Hematopoietic multipotent progenitor cell treated with erythropoietin and hydrocortisone succinate and interleukin-3 and kit ligand, for 17 days (in vitro differentiated cells): ENCODE data around the gene RPS2.
"Not testable (repeated sequence)": the region's sequence is repeated elsewhere in the genome, so short reads cannot be mapped to it uniquely, and the experiment has no call there.

Source experiments
- DNase-seq: peaks from one replicate; pipeline ENCODE4 v3.0.0-alpha.2; 2015; ENCODE audit warnings: low spot score

The RPS2 gene

GRCh38 chr16:1962161-1963153 lies 2.2 kb downstream of the RPS2 start:
- DNase-seq = not testable (repeated sequence)

- DNase-seq = no peak
These were observed 3.0 kb downstream of the RPS2 start for GRCh38 chr16:1961651-1962067.

- no peak for DNase-seq
These were observed 3.7 kb downstream of the RPS2 start for GRCh38 chr16:1960665-1961630.

GRCh38 chr16:1959269-1960039 lies 5.2 kb downstream of the RPS2 start, which contains the start of gene NDUFB10:
NDUFB10 (plus strand) TSS chr16:1959538; CDS start chr16:1959625, 87 bp downstream.
- peak; percentile 91 for DNase-seq

- no peak for DNase-seq
These were observed 5.8 kb downstream of the RPS2 start for GRCh38 chr16:1958715-1959268.

GRCh38 chr16:1958143-1958491 lies 6.5 kb downstream of the RPS2 start:
- not testable (repeated sequence) for DNase-seq

DNA sequence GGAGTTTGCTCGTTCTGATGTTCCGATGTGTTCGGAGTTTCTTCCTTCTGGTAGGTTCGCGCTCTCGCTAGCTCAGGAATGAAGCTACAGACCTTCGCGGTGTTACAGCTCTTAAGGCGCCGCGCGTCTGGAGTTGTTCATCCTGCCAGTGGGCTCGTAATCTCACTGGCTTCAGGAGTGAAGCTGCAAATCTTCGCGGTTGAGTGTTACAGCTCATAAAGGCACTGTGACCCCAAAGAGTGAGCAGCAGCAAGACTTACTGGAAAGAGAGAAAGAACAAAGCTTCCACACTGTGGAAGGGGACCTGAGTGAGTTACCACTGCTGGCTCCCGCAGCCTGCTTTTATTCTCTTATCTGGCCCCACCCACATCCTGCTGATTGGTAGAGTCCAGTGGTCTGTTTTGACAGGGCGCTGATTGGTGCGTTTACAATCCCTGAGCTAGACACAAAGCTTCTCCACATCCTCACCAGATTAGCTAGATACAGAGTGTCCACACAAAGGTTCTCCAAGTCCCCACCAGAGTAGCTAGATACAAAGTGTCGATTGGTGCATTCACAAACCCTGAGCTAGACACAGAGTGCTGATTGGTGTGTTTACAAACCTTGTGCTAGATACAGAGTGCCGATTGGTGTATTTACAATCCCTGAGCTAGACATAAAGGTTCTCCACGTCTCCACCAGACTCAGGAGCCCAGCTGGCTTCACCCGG lies 7.0 kb downstream of the RPS2 start:
- not testable (repeated sequence) for DNase-seq

DNA sequence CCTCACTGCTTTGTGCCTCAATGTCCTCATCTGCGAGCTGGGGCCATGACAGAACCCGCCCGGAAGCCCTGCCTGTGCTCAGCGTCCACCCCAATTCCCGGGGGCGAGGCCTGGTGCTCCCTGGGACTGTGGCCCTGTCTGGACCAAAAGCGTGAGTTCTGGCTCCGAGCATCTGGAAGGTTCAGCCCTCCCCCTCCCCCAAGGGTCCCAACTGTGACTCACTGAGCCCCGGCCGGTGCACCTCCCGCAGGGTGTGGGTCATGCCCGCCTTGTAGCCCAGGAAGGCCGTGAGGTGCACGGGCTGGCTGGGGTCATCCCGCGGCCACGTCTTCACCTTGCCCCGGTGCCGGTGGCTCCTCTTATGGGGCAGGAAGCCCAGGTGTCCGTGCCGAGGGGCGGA lies 10.9 kb downstream of the RPS2 start:
- DNase-seq = no peak

GRCh38 chr16:1950559-1950958 lies 14.1 kb downstream of the RPS2 start:
- DNase-seq = no peak

DNA sequence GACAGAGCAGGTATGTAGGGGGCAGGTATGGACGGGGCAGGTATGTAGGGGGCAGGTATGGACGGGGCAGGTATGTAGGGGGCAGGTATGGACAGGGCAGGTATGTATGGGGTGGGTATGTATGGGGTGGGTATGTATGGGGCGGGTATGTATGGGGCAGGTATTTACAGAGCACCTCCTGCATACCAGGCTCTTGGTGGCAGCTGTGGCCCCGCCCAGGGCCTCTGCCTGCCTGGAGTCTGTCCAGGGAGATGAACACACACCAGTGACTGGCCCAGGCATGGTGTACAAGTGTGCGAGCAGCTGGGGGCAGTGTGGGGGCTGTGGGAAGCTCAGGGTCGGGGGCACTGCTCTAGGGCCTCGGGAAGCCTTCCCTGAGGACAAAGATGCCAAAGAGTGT lies 14.6 kb downstream of the RPS2 start:
- no peak for DNase-seq

DNA sequence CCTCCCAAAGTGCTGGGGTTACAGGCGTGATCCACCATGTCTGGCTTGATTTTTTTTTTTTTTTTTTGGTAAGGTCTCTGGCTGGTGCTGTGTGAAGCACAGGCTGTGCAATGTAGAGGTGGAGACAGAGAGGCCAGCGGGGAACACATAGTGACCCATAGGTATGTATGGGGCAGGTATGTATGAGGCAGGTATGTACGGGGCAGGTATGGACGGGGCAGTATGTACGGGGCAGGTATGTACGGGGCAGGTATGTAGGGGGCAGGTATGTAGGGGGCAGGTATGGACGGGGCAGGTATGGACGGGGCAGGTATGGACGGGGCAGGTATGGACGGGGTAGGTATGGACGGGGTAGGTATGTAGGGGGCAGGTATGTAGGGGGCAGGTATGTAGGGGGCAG lies 15.1 kb downstream of the RPS2 start:
- no peak for DNase-seq

- no peak for DNase-seq
These were observed 17.3 kb downstream of the RPS2 start for GRCh38 chr16:1947369-1947670.

DNA sequence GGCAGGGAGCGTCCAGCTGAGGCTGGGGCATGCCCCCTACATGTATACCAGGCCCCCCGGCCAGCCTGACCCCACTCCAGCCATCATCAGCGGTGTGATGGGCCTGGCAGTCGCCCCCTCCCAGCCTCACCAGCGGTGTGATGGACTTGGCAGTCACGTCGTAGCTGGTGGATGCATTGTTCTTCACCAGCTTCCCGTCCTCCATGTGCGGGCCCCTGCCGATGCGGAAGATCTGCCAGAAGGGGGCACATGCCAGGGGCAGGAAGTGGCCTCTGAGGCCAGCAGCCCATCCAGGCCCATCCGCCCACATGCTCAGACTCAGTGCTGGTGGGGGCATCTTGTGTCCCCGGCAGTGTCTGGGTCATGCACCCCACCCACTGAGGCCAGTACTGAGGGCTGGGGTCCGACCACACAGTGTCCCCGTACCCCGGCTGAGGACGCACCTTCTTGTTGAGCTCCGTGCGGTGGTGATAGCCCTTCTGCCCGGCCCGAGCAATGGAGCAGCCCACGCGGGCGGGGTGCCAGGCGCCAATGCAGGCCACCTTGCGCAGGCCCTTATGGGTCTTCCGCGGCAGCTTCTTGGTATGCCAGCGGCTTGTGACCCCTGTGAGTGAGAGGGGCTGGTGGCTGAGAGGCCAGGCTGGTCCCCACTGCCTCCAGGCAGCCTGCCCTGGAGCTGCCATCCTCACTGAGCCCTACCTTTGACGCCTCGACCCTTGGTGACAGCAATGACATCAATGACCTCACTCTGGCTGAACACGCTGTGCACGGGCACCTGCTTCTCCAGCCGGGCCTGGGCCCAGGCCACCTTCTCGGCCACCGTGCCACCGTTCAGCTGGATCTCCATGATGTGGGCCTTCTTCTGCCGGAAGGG lies 17.9 kb downstream of the RPS2 start:
- no peak for DNase-seq

DNA sequence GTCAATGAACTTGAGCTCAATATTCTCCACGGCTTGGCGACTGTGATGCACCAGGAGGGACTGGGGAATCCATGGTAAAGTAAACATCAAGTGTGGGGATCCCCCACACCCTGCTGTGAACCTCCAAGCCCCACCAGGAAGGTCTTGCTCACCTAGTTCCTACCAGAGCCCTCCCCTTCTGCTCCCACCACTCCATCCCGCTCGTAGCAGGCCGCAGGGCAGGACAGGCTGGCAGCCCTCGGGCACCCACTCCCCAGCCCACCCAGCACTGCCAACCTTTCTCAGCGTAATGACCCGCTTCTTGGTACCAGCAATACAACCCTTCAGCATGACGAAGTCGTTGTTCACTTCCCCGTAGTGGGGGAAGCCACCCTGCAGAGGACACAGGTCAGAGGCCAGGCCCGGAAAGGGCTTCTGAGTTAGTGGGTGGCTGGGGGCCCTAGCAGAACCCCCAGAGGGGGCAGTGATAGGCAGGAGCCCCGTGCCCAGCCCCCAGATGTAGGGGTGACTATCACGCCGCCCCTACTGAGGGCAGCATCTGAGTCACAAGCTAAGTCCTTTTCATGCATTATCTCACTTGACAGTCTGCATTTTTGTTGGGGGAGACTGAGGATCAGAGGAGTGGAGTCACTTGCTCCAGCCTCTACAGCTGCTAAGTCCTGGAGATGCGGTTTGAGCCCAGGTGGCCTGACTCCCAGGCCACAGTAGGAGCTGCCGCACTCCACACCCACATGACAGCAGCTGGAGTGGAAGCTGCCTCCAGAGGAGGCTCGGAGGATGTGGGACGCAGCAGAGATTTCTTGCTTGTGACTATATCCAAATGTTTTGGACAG lies 18.9 kb downstream of the RPS2 start:
- no peak for DNase-seq

DNA sequence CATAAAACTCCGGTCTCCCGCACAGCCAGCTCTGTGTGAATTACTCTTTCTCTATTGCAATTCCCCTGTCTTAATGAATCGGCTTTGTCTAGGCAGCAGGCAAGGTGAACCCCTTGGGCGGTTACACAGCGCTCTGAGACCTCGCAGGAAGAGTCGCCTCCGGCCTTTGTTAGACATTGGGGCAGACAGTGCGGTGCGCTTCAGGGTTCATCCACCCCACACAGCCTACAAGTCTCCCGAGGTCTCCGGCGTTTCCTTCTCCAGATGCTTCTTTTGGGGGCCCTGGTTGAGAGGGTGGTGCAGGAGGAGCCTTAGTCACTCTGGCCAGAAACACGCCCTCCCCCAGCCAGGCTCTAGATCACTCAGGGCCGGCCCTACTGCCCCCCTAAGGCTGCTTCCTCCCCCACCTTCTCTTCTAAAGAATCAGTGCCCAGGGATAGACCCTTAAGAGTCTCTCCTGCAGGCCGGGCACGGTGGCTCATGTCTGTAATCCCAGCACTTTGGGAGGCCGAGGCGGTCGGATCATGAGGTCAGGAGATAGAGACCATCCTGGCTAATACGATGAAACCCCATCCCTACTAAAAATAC lies 19.9 kb downstream of the RPS2 start:
- no peak for DNase-seq

GRCh38 chr16:1942810-1943726 lies 21.6 kb downstream of the RPS2 start, which contains the start of gene MSRB1:
MSRB1 (minus strand) TSS chr16:1943199; CDS start chr16:1943156, 43 bp downstream.
- DNase-seq = peak; percentile 97

DNA sequence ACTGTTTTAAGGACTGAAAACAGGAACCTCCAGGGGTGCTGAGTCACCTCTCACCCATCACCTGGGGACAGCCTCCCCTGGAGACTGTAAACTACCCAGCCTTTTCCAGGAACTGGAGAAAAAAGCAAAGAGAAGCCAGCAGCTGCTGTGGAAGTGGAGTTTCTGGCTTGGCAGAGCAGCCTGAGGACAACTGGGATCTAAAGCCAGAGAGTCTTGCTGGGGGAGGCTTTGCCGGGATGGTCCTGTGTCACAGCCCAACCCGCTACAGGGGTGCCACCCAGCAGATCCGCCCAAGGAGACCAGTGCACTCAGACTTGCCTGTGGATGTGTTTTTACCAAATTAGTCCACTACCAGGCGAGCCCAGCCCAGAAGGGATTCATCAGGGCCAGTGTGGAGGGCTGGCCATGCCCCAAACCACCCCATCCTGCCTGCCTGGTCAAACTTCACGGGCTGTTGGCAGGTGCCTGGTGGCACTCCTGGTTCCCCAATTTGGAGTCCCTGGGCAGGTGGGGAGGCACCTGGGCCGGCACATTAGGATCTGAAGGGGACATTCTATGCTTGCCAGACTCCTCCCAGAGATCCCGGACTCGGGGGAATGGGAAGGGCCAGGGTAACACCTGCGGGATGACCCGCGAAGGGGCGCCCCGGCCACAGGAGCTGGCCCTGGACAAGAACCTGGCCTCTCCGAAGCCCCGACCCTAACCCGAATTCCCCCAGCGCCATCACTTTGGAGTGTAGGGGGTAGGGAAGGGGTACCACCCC lies 22.4 kb downstream of the RPS2 start:
- peak; percentile 37 for DNase-seq
